ENCODE results near the gene KRTAP5-11.

The KRTAP5-11 gene

GRCh38 chr11:71556018-71556417 is 26.7 kb downstream of the KRTAP5-11 start:
- no peaks in the 10 kb centered on the region for H4K20me1 ChIP-seq (ENCODE audit: insufficient read depth, low read length, poor library complexity, severe bottlenecking)
- H3K36me3 ChIP-seq (ENCODE audit: insufficient read depth, low read length) = no peaks in the 10 kb centered on the region
- no peaks in the 10 kb centered on the region for H3K9me2 ChIP-seq (replicated peaks; ENCODE audit: low read depth, low read length)
- H3K9me3 ChIP-seq (ENCODE audit: insufficient read depth, low read depth, low read length) = no peaks in the 10 kb centered on the region
- H3K4me2 ChIP-seq (ENCODE audit: low read depth, low read length, poor library complexity, severe bottlenecking) = no peak overlapping the region
- H3K9ac ChIP-seq (ENCODE audit: low read depth, low read length, poor library complexity, severe bottlenecking) = no peak overlapping the region
- TF ChIP-seq CTCF (conservative IDR thresholded peaks at IDR 0.05; ENCODE audit: low read length) (no peak), EZH2phosphoT487 (IDR thresholded peaks at IDR 0.05; ENCODE audit: borderline replicate concordance) (no peak)
- no peaks in the 10 kb centered on the region for H3K27me3 ChIP-seq (ENCODE audit: insufficient read depth, low read length, poor library complexity, severe bottlenecking)
- H3F3A ChIP-seq (ENCODE audit: low read depth) = no peaks in the 10 kb centered on the region
- no peaks in the 10 kb centered on the region for H3K79me2 ChIP-seq (ENCODE audit: insufficient read depth, low read length)
- H2AFZ ChIP-seq (ENCODE audit: low read length) = no peak overlapping the region
- H3K4me3 ChIP-seq (ENCODE audit: low read length, poor library complexity, severe bottlenecking) = no peak overlapping the region
- no peaks in the 10 kb centered on the region for H3K4me1 ChIP-seq (ENCODE audit: insufficient read depth, low read length, poor library complexity, severe bottlenecking)

- Histone ChIP-seq H3K27me3 (ENCODE audit: insufficient read depth, low read length, poor library complexity, severe bottlenecking) (no peaks in the 10 kb centered on the region), H3F3A (ENCODE audit: low read depth) (no peaks in the 10 kb centered on the region), H3K9me3 (ENCODE audit: insufficient read depth, low read depth, low read length) (no peaks in the 10 kb centered on the region), H2AFZ (ENCODE audit: low read length) (no peak overlapping the region), H3K9me2 (replicated peaks; ENCODE audit: low read depth, low read length) (no peaks in the 10 kb centered on the region), H3K4me3 (ENCODE audit: low read length, poor library complexity, severe bottlenecking) (no peak overlapping the region), H3K4me2 (ENCODE audit: low read depth, low read length, poor library complexity, severe bottlenecking) (no peak overlapping the region), H3K36me3 (ENCODE audit: insufficient read depth, low read length) (no peaks in the 10 kb centered on the region), H3K4me1 (ENCODE audit: insufficient read depth, low read length, poor library complexity, severe bottlenecking) (no peaks in the 10 kb centered on the region), H3K9ac (ENCODE audit: low read depth, low read length, poor library complexity, severe bottlenecking) (no peak overlapping the region), H4K20me1 (ENCODE audit: insufficient read depth, low read length, poor library complexity, severe bottlenecking) (no peaks in the 10 kb centered on the region), H3K79me2 (ENCODE audit: insufficient read depth, low read length) (no peaks in the 10 kb centered on the region)
- TF ChIP-seq EZH2phosphoT487 (IDR thresholded peaks at IDR 0.05; ENCODE audit: borderline replicate concordance) (no peak), CTCF (conservative IDR thresholded peaks at IDR 0.05; ENCODE audit: low read length) (no peak)
Measured at GRCh38 chr11:71555508-71555907, 27.2 kb downstream of the KRTAP5-11 start.

GRCh38 chr11:71554996-71555395 is 27.7 kb downstream of the KRTAP5-11 start:
- H3K79me2 ChIP-seq (ENCODE audit: insufficient read depth, low read length) = no peaks in the 10 kb centered on the region
- H3K4me2 ChIP-seq (ENCODE audit: low read depth, low read length, poor library complexity, severe bottlenecking) = no peak overlapping the region
- H2AFZ ChIP-seq (ENCODE audit: low read length) = no peak overlapping the region
- no peak overlapping the region for H3K9ac ChIP-seq (ENCODE audit: low read depth, low read length, poor library complexity, severe bottlenecking)
- no peak overlapping the region for H3K4me3 ChIP-seq (ENCODE audit: low read length, poor library complexity, severe bottlenecking)
- H3K27me3 ChIP-seq (ENCODE audit: insufficient read depth, low read length, poor library complexity, severe bottlenecking) = no peaks in the 10 kb centered on the region
- no peaks in the 10 kb centered on the region for H3K9me2 ChIP-seq (replicated peaks; ENCODE audit: low read depth, low read length)
- TF ChIP-seq CTCF (conservative IDR thresholded peaks at IDR 0.05; ENCODE audit: low read length) (no peak), EZH2phosphoT487 (IDR thresholded peaks at IDR 0.05; ENCODE audit: borderline replicate concordance) (no peak)
- no peaks in the 10 kb centered on the region for H3K36me3 ChIP-seq (ENCODE audit: insufficient read depth, low read length)
- no peaks in the 10 kb centered on the region for H3F3A ChIP-seq (ENCODE audit: low read depth)
- H3K9me3 ChIP-seq (ENCODE audit: insufficient read depth, low read depth, low read length) = no peaks in the 10 kb centered on the region
- no peaks in the 10 kb centered on the region for H3K4me1 ChIP-seq (ENCODE audit: insufficient read depth, low read length, poor library complexity, severe bottlenecking)
- no peaks in the 10 kb centered on the region for H4K20me1 ChIP-seq (ENCODE audit: insufficient read depth, low read length, poor library complexity, severe bottlenecking)

All from Loucy (cell line).